GM12878 (cell line): ENCODE data around the gene SFXN1.
"Not testable (repeated sequence)": the region's sequence is repeated elsewhere in the genome, so short reads cannot be mapped to it uniquely, and the experiment has no call there.

ENCODE experiments used
- CTCF ChIP-seq, 3 experiments: IDR thresholded peaks in 2 of 3; conservative IDR thresholded peaks in 1 of 3; 2 replicates each; pipeline ENCODE4 v1.5.1; 2011; ENCODE audit warnings: low read depth in 3 of 3, low read length in 3 of 3, mild to moderate bottlenecking in 3 of 3, control low read depth in 2 of 3, moderate library complexity in 2 of 3, inconsistent platforms in 1 of 3, mixed read lengths in 1 of 3; ENCODE audit not compliant: control insufficient read depth in 2 of 3, insufficient read depth in 1 of 3; ENCODE audit errors: extremely low read depth in 1 of 3
- NFYB ChIP-seq: IDR thresholded peaks from 2 replicates; pipeline ENCODE4 v1.6.1; 2011; ENCODE audit warnings: low read depth, mild to moderate bottlenecking, low read length, improper control_type of control experiment, moderate library complexity; ENCODE audit not compliant: insufficient read depth
- POLR2A ChIP-seq: IDR thresholded peaks from 2 replicates; pipeline ENCODE4 v1.6.1; 2011; ENCODE audit warnings: low read depth, mild to moderate bottlenecking, low read length
- RBBP5 ChIP-seq: fragments of 200-600 bp; sonication (generic); conservative IDR thresholded peaks from 2 replicates; pipeline ENCODE4 v1.6.1; 2016
- TF ChIP-seq, protein P1 (sequence below): fragments of 450-650 bp; IDR thresholded peaks from 2 replicates; pipeline ENCODE4 v1.6.1; 2016; ENCODE audit warnings: mild to moderate bottlenecking

DNA sequence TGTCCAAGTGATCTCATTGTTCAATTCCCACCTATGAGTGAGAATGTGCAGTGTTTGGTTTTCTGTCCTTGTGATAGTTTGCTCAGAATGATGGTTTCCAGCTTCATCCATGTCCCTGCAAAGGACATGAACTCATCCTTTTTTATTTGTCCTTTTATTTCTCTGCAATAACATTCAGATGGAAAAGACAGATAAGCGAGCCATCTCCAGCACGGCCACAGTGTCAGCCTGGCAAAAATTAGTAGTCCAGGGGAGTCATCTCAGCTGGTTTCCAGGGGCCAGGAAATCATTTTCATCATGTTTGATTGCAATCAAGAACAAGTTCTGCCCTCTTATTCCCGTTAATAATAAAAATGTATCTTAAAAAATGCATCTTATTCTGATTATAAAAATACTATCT is 57.0 kb downstream of the SFXN1 start:
- not testable (repeated sequence) for TF ChIP-seq POLR2A; RBBP5; NFYB; CTCF (IDR thresholded peaks at IDR 0.05 in 2 of 3, conservative IDR thresholded peaks at IDR 0.05 in 1 of 3; ENCODE audit: control insufficient read depth in 2 of 3, extremely low read depth in 1 of 3, insufficient read depth in 1 of 3, low read depth in 3 of 3, low read length in 3 of 3)
- TF ChIP-seq, protein P1, sequence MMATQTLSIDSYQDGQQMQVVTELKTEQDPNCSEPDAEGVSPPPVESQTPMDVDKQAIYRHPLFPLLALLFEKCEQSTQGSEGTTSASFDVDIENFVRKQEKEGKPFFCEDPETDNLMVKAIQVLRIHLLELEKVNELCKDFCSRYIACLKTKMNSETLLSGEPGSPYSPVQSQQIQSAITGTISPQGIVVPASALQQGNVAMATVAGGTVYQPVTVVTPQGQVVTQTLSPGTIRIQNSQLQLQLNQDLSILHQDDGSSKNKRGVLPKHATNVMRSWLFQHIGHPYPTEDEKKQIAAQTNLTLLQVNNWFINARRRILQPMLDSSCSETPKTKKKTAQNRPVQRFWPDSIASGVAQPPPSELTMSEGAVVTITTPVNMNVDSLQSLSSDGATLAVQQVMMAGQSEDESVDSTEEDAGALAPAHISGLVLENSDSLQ: not testable (repeated sequence)
